ENCODE measurements around the gene CHIC2.

DNA sequence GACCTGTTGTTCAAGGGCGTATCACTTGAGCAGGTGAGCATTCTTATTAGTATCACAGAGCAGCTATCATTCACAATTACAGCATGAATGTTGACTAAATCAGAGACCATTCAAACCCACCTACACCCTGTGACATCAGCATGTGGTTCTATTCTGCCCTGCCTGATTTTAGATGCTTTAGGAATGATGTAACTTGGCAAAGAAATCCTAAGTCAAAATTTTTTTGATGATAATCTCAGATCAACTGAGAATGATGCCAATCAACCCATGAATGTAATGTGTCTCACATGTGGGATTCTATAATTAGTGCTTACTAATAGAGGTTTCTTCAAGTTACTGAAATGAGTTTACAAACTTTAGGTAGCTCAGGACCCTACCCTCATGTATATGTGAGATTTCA lies 13.4 kb upstream of the CHIC2 start:
- TF ChIP-seq POLR2A (IDR thresholded peaks at IDR 0.05) (no peak), CTCF (IDR thresholded peaks at IDR 0.05) (no peak)
